Measurements from ENCODE around the gene TIGD3. TPM values are rescaled to one million over a fixed set of nuclear protein-coding genes. Genes with fewer than 3 reads are reported as not detected.

Gene TIGD3
- total and polyA plus RNA-seq, 2 of the 13 experiments (the other 11 are each of a cell fraction or from before 2014, with no cell fraction given) = 0.49 to 4.9 TPM

- no peak overlapping the region for H3K4me3 ChIP-seq (replicated peaks in 1 of 3; ENCODE audit: insufficient read depth in 1 of 3, low read depth in 2 of 3, low read length in 3 of 3)
- WGBS (ENCODE audit: low lambda C conversion rate) = 89% methylated on average over 6 of the region's 6 CpGs
- BruUV-seq (replicated peaks) = no TSS peak
- no peak for DNase-seq (ENCODE audit: low spot score)
- peaks cover 58% of the 10 kb centered on the region for H3K4me1 ChIP-seq (ENCODE audit: insufficient read depth, low read length)
- in situ Hi-C loops (cut with HindIII; ENCODE audit: extremely low pct_ligation_motif_present, low pct_unique_long_range_greater_than_20kb) (loop anchor here (10.0 kb wide), 1 partner anchor 102 kb away; no protein-coding TSS in a partner anchor), intact Hi-C loops (cut with micrococcal nuclease; ENCODE audit: unreplicated experiment) (no loop called here)
- ChIA-PET CTCF (ENCODE audit: low intra/inter-chr PET ratio, low total read pairs) (no interaction called here), POLR2A (interaction anchor here (1.4 kb wide), 1 partner anchor 145 kb away, joined by 3 read pairs; no protein-coding TSS in a partner anchor)
- no peak for FAIRE-seq
- no peaks in the 10 kb centered on the region for H3K36me3 ChIP-seq (replicated peaks in 1 of 2; ENCODE audit: control insufficient read depth in 1 of 2, insufficient read depth in 2 of 2, low read length in 2 of 2)
- H3K4me2 ChIP-seq (ENCODE audit: low read depth, low read length) = no peak overlapping the region
- no peaks in the 10 kb centered on the region for H3K9me3 ChIP-seq (ENCODE audit: low read length)
- H2AFZ ChIP-seq (ENCODE audit: low read length) = no peak overlapping the region
- no peak overlapping the region for H3K9ac ChIP-seq (ENCODE audit: insufficient read depth, low read depth, low read length)
- no peak for ATAC-seq
- no peaks in the 10 kb centered on the region for H4K20me1 ChIP-seq (ENCODE audit: insufficient read depth, low read length)
- no peaks in the 10 kb centered on the region for H3K27me3 ChIP-seq (ENCODE audit: control insufficient read depth in 1 of 2, insufficient read depth in 2 of 2, low read length in 2 of 2)
- TF ChIP-seq ZNF124 (CRISPR knock-in tag; IDR thresholded peaks at IDR 0.05) (no peak), PTBP1 (IDR thresholded peaks at IDR 0.05; ENCODE audit: low read depth, low read length, poor library complexity, severe bottlenecking) (no peak), TEAD3 (CRISPR knock-in tag; optimal IDR thresholded peaks at IDR 0.05; ENCODE audit: borderline replicate concordance) (no peak), GTF3A (CRISPR knock-in tag; conservative IDR thresholded peaks at IDR 0.05) (no peak), HOXA5 (CRISPR knock-in tag; IDR thresholded peaks at IDR 0.05) (no peak), SALL1 (CRISPR knock-in tag; IDR thresholded peaks at IDR 0.05) (no peak), RAD21 (CRISPR knock-in tag; IDR thresholded peaks at IDR 0.05) (no peak)
- no peaks in the 10 kb centered on the region for H3K79me2 ChIP-seq (ENCODE audit: insufficient read depth, low read length)
- no peak overlapping the region for H3K27ac ChIP-seq (ENCODE audit: extremely low read length, insufficient read depth, low read length)
Measured at GRCh38 chr11:65362966-65363365, 8.4 kb downstream of the TIGD3 start.

GRCh38 chr11:65363770-65364169 is 9.2 kb downstream of the TIGD3 start:
- WGBS (ENCODE audit: low lambda C conversion rate) = 20% methylated on average over 3 of the region's 3 CpGs
- in situ Hi-C loops (cut with HindIII; ENCODE audit: extremely low pct_ligation_motif_present, low pct_unique_long_range_greater_than_20kb) (loop anchor here (10.0 kb wide), 1 partner anchor 101 kb away; no protein-coding TSS in a partner anchor), intact Hi-C loops (cut with micrococcal nuclease; ENCODE audit: unreplicated experiment) (no loop called here)
- Histone ChIP-seq H3K27ac (ENCODE audit: extremely low read length, insufficient read depth, low read length) (no peak overlapping the region), H3K36me3 (replicated peaks in 1 of 2; ENCODE audit: control insufficient read depth in 1 of 2, insufficient read depth in 2 of 2, low read length in 2 of 2) (no peaks in the 10 kb centered on the region), H3K4me2 (ENCODE audit: low read depth, low read length) (no peak overlapping the region), H3K4me1 (ENCODE audit: insufficient read depth, low read length) (peaks cover 50% of the 10 kb centered on the region), H3K27me3 (ENCODE audit: control insufficient read depth in 1 of 2, insufficient read depth in 2 of 2, low read length in 2 of 2) (no peaks in the 10 kb centered on the region), H3K4me3 (replicated peaks in 1 of 3; ENCODE audit: insufficient read depth in 1 of 3, low read depth in 2 of 3, low read length in 3 of 3) (no peak overlapping the region), H4K20me1 (ENCODE audit: insufficient read depth, low read length) (no peaks in the 10 kb centered on the region), H2AFZ (ENCODE audit: low read length) (no peak overlapping the region), H3K79me2 (ENCODE audit: insufficient read depth, low read length) (no peaks in the 10 kb centered on the region), H3K9me3 (ENCODE audit: low read length) (no peaks in the 10 kb centered on the region), H3K9ac (ENCODE audit: insufficient read depth, low read depth, low read length) (no peak overlapping the region)
- ChIA-PET CTCF (ENCODE audit: low intra/inter-chr PET ratio, low total read pairs) (no interaction called here), POLR2A (no interaction called here)
- BruUV-seq (replicated peaks) = no TSS peak
- FAIRE-seq (no peak), DNase-seq (ENCODE audit: low spot score) (peak; percentile 38), ATAC-seq (no peak)
- TF ChIP-seq ZKSCAN5 (CRISPR knock-in tag; IDR thresholded peaks at IDR 0.05) (no peak), DDIT3 (CRISPR knock-in tag; IDR thresholded peaks at IDR 0.05) (no peak), CEBPG (CRISPR knock-in tag; IDR thresholded peaks at IDR 0.05) (peak; percentile 53; the same call in 1 of the 2 replicates), ZNF280B (CRISPR knock-in tag; IDR thresholded peaks at IDR 0.05; ENCODE audit: borderline replicate concordance) (no peak), ASH2L (IDR thresholded peaks at IDR 0.05; ENCODE audit: insufficient read length, low read depth, low read length) (no peak), ZFP36 (IDR thresholded peaks at IDR 0.05; ENCODE audit: borderline replicate concordance, low read depth, low read length, partially characterized antibody) (no peak), MYPOP (CRISPR knock-in tag; IDR thresholded peaks at IDR 0.05) (no peak), NR2C2 (CRISPR knock-in tag; IDR thresholded peaks at IDR 0.05; ENCODE audit: borderline replicate concordance) (no peak), MED1 (CRISPR knock-in tag; IDR thresholded peaks at IDR 0.05) (no peak), ZNF816 (CRISPR knock-in tag; IDR thresholded peaks at IDR 0.05; ENCODE audit: borderline replicate concordance) (no peak), ZFYVE20 (CRISPR knock-in tag; IDR thresholded peaks at IDR 0.05; ENCODE audit: borderline replicate concordance, low read depth) (no peak)
